RPMI7951 (cell line): ENCODE measurements around the gene ALOX5. TPM values are rescaled to one million over a fixed set of nuclear protein-coding genes. Genes with fewer than 3 reads are reported as not detected.
"Not testable (repeated sequence)": the region's sequence is repeated elsewhere in the genome, so short reads cannot be mapped to it uniquely, and the experiment has no call there.

Experiments
- DNase-seq: peaks from one replicate; pipeline ENCODE4 v3.0.0-alpha.2; 2012; ENCODE audit warnings: low read depth
- total RNA-seq: library from RNA; depleted of rRNA; stranded (reverse); fragments of >200 nt; shearing (Covaris generic); gene quantifications from 2 replicates; pipeline ENCODE4 v1.2.3, GENCODE V29; 2014; rRNA removed

Gene ALOX5
- 0.10 TPM in 1 of 2 replicates, not detected in the other for total RNA-seq

DNA sequence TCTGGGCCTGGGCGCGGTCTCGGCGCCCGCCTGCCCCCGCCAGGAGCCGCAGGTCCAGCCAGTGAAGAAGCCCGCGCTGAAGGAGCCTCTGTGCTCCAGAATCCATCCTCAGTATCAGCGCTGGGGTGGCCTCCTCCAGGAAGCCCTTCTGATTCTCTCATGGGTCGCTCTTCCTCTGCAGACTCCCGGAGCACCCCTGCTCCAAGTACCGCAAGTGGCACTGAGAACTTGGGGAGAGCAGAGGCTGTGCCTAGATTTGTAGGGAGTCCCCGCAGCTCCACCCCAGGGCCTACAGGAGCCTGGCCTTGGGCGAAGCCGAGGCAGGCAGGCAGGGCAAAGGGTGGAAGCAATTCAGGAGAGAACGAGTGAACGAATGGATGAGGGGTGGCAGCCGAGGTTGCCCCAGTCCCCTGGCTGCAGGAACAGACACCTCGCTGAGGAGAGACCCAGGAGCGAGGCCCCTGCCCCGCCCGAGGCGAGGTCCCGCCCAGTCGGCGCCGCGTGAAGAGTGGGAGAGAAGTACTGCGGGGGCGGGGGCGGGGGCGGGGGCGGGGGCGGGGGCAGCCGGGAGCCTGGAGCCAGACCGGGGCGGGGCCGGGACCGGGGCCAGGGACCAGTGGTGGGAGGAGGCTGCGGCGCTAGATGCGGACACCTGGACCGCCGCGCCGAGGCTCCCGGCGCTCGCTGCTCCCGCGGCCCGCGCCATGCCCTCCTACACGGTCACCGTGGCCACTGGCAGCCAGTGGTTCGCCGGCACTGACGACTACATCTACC, at the start of gene ALOX5:
Gene ALOX5, plus strand, starts transcription at position 641 of the 774 bp plus-strand sequence. Its CDS starts 64 bp downstream, at position 705.
- DNase-seq: no peak

- DNase-seq: no peak
Measured at GRCh38 chr10:45325116-45325515, 48.9 kb upstream of the ALOX5 start.

DNA sequence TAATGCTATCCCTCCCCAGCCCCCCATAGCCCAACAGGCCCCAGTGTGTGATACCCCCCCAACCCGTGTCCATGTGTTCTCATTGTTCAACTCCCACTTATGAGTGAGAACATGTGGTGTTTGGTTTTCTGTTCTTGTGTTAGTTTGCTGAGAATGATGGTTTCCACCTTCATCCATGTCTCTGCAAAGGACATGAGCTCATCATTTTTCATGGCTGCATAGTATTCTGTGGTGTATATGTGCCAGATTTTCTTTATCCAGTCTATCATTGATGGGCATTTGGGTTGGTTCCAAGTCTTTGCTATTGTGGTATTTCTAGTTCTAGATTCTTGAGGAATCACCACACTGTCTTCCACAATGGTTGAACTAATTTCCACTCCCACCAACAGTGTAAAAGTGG, 47.2 kb upstream of the ALOX5 start:
- not testable (repeated sequence) for DNase-seq

- not testable (repeated sequence) for DNase-seq
Measured at GRCh38 chr10:45331824-45332223, 42.2 kb upstream of the ALOX5 start.

DNA sequence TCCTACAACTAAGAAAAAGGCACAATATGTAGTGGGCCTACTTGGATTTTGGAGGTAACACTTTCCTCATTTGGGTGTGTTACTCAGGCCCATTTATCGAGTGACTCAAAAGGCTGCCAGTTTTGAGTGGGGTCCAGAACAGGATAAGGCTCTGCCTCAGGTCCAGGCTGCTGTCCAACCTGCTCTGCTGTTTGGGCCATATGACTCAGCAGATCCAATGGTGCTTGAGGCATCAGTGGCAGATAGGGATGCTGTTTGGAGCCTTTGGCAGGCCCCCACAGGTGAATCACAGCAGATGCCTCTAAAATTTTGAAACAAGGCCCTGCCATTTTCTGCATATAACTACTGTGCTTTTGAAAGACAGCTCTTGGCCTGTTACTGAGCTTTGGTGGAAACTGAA, 34.1 kb upstream of the ALOX5 start:
- DNase-seq: no peak

GRCh38 chr10:45340420-45340819, 33.6 kb upstream of the ALOX5 start:
- DNase-seq: not testable (repeated sequence)

GRCh38 chr10:45346652-45347335, 27.2 kb upstream of the ALOX5 start:
- not testable (repeated sequence) for DNase-seq

- DNase-seq: not testable (repeated sequence)
Measured at GRCh38 chr10:45347464-45347863, 26.6 kb upstream of the ALOX5 start.

DNA sequence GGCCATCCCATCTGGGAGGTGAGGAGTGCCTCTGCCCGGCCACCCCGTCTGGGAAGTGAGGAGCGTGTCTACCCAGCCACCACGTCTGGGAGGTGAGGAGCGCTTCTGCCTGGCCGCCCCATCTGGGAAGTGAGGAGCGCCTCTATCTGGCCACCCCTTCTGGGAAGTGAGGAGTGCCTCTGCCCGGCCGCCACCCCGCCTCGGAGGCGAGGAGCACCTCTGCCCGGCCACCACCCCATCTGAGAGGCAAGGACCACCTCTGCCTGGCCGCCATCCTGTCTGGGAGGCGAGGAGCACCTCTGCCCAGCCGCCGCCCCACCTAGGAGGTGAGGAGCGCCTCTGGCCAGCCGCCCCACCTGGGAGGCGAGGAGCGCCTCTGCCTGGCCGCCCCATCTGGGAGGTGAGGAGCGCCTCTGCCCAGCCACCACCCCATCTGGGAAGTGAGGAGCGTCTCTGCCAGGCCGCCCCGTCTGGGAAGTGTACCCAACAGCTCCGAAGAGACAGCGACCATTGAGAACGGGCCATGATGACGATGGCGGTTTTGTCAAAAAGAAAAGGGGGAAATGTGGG, 25.7 kb upstream of the ALOX5 start:
- not testable (repeated sequence) for DNase-seq

DNA sequence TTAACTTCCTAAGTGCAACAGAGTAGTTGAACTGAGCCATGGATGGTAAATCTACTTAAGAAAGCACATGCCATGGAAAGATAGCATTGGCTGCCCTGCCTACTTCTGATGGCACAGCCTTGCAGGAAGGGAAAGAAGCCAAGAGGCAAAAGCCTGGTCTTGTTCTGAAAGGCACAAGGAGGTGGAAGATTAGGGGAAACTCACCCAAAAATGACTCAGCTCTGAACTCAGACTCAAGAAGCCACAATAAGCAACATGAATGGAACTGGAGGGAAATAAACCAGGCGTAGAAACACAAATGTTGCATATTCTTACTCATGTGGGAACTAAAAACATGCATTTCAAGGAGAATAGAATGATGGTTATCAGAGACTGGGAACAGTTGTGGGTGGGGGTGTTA, 20.8 kb upstream of the ALOX5 start:
- DNase-seq: peak; percentile 77

GRCh38 chr10:45354261-45354660, 19.8 kb upstream of the ALOX5 start:
- DNase-seq: peak; percentile 94

DNA sequence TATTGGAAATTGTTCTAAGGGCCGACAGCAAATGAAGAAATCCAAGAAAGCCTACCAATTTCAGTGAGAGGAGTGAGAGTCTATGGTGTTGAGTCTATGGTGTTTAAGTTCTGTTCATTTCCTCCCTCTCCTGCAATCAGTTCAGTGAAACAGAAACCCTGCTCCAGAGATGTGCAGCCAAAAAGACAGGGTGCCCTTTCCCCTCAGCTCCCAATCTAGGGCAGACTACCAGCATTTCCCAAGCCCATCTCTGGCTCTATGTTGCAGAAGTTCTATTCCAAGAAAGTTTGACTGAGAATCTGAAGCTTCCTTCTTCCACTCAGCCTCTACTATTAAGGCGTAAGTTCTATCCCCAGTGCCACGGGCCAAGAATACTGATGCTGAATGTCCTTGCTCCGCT, 18.5 kb upstream of the ALOX5 start:
- DNase-seq: no peak

GRCh38 chr10:45358961-45359360, 15.1 kb upstream of the ALOX5 start:
- not testable (repeated sequence) for DNase-seq

- not testable (repeated sequence) for DNase-seq
Measured at GRCh38 chr10:45361983-45362799, 11.8 kb upstream of the ALOX5 start.

DNA sequence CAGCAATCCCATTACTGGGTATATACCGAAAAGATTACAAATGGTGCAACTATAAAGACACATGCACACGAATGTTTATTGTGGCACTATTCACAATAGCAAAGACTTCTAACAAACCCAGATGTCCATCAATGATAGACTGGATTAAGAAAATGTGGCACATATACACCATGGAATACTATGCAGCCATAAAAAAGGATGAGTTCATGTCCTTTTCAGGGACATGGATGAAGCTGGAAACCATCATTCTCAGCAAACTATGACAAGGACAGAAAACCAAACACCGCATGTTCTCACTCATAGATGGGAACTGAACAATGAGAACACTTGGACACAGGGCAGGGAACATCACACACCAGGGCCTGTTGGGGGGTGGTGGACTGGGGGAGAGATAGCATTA, 6.4 kb upstream of the ALOX5 start:
- not testable (repeated sequence) for DNase-seq

GRCh38 chr10:45368181-45368580, 5.8 kb upstream of the ALOX5 start:
- DNase-seq: no peak

DNA sequence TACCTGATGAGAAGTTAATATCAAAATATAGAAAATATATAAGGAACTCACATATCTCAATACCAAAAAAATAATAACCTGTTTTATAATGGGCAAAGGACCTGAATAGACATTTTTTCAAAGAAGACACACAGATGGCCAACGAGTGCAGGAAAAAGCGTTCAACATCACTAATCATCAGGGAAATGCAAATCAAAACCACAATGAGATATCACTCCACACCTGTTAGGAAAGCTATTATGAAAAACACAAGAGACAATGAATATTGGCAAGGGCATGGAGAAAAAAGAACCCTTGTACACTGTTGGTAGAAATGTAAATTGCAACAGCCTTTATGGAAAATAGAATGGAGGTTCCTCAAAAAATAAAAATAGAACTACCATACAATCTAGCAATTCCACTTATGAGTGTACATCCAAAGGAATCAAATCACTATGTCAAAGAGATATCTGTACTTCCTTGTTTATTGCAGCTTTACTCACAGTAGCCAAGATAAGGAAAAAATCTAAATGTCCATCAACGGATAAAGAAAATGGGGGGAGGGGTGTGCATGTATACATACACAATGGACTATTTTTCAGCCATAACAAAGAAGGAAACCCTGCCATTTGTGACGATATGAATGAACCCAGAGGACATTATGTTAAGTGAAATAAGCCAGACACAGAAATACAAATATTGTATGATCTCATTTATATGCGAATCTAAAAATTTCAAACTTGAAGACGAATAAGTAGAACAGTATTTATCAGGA, 3.6 kb upstream of the ALOX5 start:
- no peak for DNase-seq

DNA sequence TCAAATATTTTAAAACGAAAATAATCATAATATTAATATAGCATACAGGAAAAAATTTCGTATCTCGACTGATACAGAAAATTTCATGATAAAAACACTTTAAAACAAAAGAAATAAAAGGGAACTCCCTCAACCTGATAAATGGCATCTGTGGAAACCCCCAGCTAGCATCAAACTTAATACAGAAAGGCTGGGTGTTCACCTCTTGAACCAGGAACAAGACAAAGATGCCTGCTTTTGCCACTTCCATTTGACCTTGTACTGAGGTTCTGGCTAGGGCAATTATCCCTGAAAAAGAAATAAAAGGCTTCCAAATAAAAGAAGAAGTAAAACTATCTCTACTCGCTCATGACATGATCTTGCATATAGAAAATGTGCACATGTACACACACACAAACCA, 2.5 kb upstream of the ALOX5 start:
- DNase-seq: no peak

DNA sequence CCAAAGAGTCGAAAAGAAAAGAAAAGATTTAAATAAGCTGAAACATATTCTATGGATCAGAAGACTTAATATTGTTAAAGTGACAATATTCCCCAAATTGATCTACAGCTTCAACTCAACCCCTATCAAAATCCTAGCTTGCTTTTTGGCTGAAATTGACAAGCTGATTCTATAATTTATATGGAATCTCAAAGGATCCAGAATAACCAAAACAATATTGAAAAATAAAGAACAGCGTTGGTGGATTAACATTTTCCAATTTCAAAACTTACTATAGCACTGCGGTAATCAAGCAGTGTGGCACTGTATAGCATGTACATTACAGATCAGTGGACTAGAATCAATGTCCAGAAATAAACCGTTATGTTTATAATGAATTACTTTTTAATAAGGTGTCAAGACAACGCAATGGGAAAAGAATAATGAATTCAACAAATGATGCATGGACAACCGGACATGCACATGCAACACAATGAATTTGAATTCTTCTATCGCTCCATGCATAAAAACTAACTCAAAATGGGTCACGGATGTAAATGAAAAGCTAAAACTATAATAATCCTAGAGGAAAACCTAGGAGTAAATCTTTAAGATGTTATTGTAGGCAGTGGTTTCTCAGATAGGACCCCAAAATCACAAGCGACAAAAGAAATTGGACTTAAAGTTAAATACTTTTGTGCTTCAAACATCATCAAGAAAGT, 1.6 kb upstream of the ALOX5 start:
- no peak for DNase-seq

- DNase-seq: no peak
Measured at GRCh38 chr10:45373003-45373575, 927 bp upstream of the ALOX5 start.
